Heart right ventricle (tissue), 16 donors: ENCODE results near the gene RFC5. TPM values are rescaled to one million over a fixed set of nuclear protein-coding genes. Genes with fewer than 3 reads are reported as not detected.

Experiments
- ATAC-seq, 8 donors: fragments of 200-7000 bp; cut with Tn5 transposase; one replicate each; pipeline ENCODE4 v1.9.1; 2020; ENCODE audit warnings: mild to moderate bottlenecking in 8 of 8, moderate library complexity in 8 of 8, moderate number of reproducible peaks in 1 of 8
- DNase-seq, 2 donors: peaks; one replicate each; pipeline ENCODE4 v3.0.0-alpha.2; 2020
- H3K27ac ChIP-seq, 10 donors: fragments of 200-600 bp; sonication (generic) in 2 of 10; one replicate each; pipeline versions ENCODE4 v1.5.0 to v1.8.0; 2020 to 2022; ENCODE audit warnings: mild to moderate bottlenecking in 3 of 10
- H3K27me3 ChIP-seq, 7 donors: fragments of 200-600 bp; one replicate each; pipeline ENCODE4 v1.8.0; 2021 to 2022; ENCODE audit warnings: mild to moderate bottlenecking in 2 of 7
- H3K36me3 ChIP-seq, 9 donors: fragments of 200-600 bp; sonication (generic) in 1 of 9; one replicate each; pipeline versions ENCODE4 v1.5.0 to v1.8.0; 2020 to 2022; ENCODE audit warnings: mild to moderate bottlenecking in 2 of 9
- H3K4me1 ChIP-seq, 9 donors: fragments of 200-600 bp; sonication (generic) in 1 of 9; one replicate each; pipeline versions ENCODE4 v1.5.0 to v1.8.0; 2020 to 2022; ENCODE audit warnings: mild to moderate bottlenecking in 4 of 9
- H3K4me3 ChIP-seq, 10 donors: fragments of 200-600 bp; sonication (generic) in 2 of 10; one replicate each; pipeline versions ENCODE4 v1.5.0 to v1.8.0; 2020 to 2022; ENCODE audit warnings: mild to moderate bottlenecking in 7 of 10, moderate library complexity in 2 of 10
- H3K9me3 ChIP-seq, 11 donors: fragments of 200-600 bp in 10 of 11; sonication (generic) in 2 of 11; one replicate each; pipeline versions ENCODE4 v1.5.0 to v1.8.0; 2013 to 2022; ENCODE audit warnings: mild to moderate bottlenecking in 2 of 11, control low read depth in 1 of 11, moderate library complexity in 1 of 11
- CTCF ChIP-seq, 9 donors: fragments of 200-600 bp; sonication (generic) in 2 of 9; IDR thresholded peaks; one replicate each; pipeline versions ENCODE4 v1.5.0 to v1.8.0; 2021 to 2022; ENCODE audit warnings: antibody characterized with exemption in 9 of 9, mild to moderate bottlenecking in 5 of 9, moderate library complexity in 1 of 9
- WGBS, 2 donors: extraction: QIAGEN DNeasy Blood & Tissue Kit; methylation state at CpG; one replicate each; pipeline ENCODE4 v1.1.7; 2013; ENCODE audit warnings: inconsistent platforms in 1 of 2; 5-methylcytosine and 5-hydroxymethylcytosine counted together
- intact Hi-C, 10 donors: fragments of 100-400 bp; cut with DNase I; formaldehyde crosslinking; loops; one replicate each; pipeline versions ENCODE4 v1.11.1 to v1.14.2; 2022
- polyA plus RNA-seq, 2 donors: library from polyadenylated mRNA; stranded (reverse); fragments of 200-250 nt; gene quantifications; one replicate each; pipeline ENCODE4 v1.2.3, GENCODE V29; 2013
- total RNA-seq, 10 donors: library from RNA; stranded (reverse); fragmentation: NEBNext Ultra II Directional in 3 of 10; extraction: Animal tissue kit (Norgen Biotek cat#: 25700) in 3 of 10; gene quantifications; one replicate each; pipeline versions ENCODE4 v1.2.1 to v1.2.4, GENCODE V29; 2021 to 2023
- donor health status: Arrhythmogenic right ventricular cardiomyopathy.
- donor health status: ischemic (EF 13 %, LVEDD 7.1; RV severe dilation, severe dysfunction).
- donor health status: healthy with polysubstance abuse.
- donor health status: DM: no; HTN: yes; CAD: no.
- donor health status: DM: no; HTN: no; CAD: no.
- donor health status: ischemic (EF 25% LVEDD 6.9; RV normal size, moderate dysfunction).
- donor health status: ischemic (EF 25% LVEDD 5.7; RV mildly dilated, moderate dysfunction).
- donor health status: healthy.
- donor health status: DM: yes; HTN: yes; CAD: no.
- donor health status: Ischemic cardiomyopathy.
- donor health status: ischemic (EF 35%, LVEDD 5.7; RV mildly dilated, moderate dysfunction).
- donor health status: nonischemic (EF 11% LVEDD 7.7; RV severe dilation, severe dysfunction).
- donor health status: DM: yes; HTN: yes; CAD: no.
- donor health status: PGD.
- donor health status: ischemic (EF 29% LVEDD 5.4; RV normal size, mild dysfunction).
- donor health status: nonischemic (EF 23%, LVEDD 6.1; RV moderate dilation, normal function).

Gene RFC5
- total and polyA plus RNA-seq, 12 donors = 2.4 to 6.2 (median 4.1) TPM

DNA sequence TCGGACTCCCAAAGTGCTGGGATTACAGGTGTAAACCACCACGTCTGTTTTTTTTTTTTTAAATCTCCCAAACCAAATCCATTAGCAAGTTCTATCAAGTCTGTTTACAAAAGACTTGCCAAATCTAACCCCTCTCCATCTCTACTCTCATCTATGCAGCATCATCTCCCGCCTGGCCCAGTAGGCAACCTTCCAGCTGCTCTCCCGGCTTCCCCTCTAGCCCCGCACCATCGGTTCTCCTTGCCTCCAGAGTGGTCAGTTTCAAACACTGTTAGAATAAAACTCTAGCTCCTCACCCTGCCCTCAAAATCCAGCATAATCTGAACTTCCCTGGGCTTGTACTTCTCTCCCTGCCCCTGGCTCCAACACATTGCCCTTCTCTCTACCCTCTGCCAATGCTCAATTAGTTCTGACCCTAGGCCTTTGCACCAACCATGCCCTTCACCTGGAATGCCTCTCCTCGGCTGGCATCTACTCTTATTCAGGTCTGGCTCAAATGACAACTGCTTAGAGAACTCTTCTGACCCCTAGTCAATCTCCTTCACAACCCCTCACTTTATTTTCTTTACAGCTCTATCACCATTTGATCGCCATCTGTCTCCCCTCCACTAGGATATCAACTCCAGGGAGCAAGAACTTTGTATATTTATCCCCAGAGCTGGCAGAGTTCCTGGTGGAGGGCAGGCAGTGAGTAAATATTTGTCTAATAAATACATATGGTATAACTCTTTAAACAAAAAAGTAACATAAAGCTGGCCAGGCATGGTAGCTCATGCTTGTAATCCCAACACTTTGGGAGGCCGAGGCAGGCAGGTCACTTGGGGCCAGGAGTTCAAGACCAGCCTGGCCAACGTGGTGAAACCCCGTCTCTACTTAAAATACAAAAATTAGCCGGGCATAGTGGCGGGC is 39.6 kb downstream of the RFC5 start:
- H3K4me1 ChIP-seq = peaks cover 9 to 90% (median 68%) of the 10 kb centered on the region in 9 donors
- peak overlapping the region; percentile 5 to 99 (median 58) for H3K27ac ChIP-seq
- ATAC-seq = no peak
- H3K27me3 ChIP-seq = no peaks in the 10 kb centered on the region
- H3K36me3 ChIP-seq = peaks cover 0 to 19% (median 6%) of the 10 kb centered on the region in 9 donors
- 70 to 71% methylated on average over 13 of the region's 13 CpGs for WGBS, 2 donors
- intact Hi-C loops = no loop called here
- no peak for TF ChIP-seq CTCF (IDR thresholded peaks at IDR 0.05)
- H3K4me3 ChIP-seq = no peak overlapping the region
- no peaks in the 10 kb centered on the region for H3K9me3 ChIP-seq
- no peak for DNase-seq

- H3K4me1 ChIP-seq = peaks cover 4 to 81% (median 55%) of the 10 kb centered on the region in 9 donors
- peak overlapping the region in 3 of 10 donors; percentile 72 to 99 (median 99) for H3K27ac ChIP-seq
- ATAC-seq (no peak), DNase-seq (no peak)
- no peak overlapping the region for H3K4me3 ChIP-seq
- peaks cover 0 to 5% (median 0%) of the 10 kb centered on the region in 9 donors for H3K36me3 ChIP-seq
- no peaks in the 10 kb centered on the region for H3K27me3 ChIP-seq
- WGBS, 2 donors = 95 to 97% methylated on average over 7 of the region's 7 CpGs
- H3K9me3 ChIP-seq = no peaks in the 10 kb centered on the region
- TF ChIP-seq CTCF (IDR thresholded peaks at IDR 0.05) = no peak
- intact Hi-C loops = no loop called here
Measured at GRCh38 chr12:118058227-118058626, 41.7 kb downstream of the RFC5 start.

- peak overlapping the region in 1 of 10 donors; percentile 71 for H3K4me3 ChIP-seq
- ATAC-seq = no peak
- H3K27me3 ChIP-seq = no peaks in the 10 kb centered on the region
- H3K36me3 ChIP-seq = peaks cover 0 to under 1% (median 0%) of the 10 kb centered on the region in 9 donors
- intact Hi-C loops = no loop called here
- 88 to 91% methylated on average over 8 of the region's 8 CpGs for WGBS, 2 donors
- no peak for TF ChIP-seq CTCF (IDR thresholded peaks at IDR 0.05)
- H3K9me3 ChIP-seq = no peaks in the 10 kb centered on the region
- H3K27ac ChIP-seq = peak overlapping the region in 9 of 10 donors; percentile 93 to 99 (median 99)
- H3K4me1 ChIP-seq = peaks cover 4 to 81% (median 55%) of the 10 kb centered on the region in 9 donors
- no peak for DNase-seq
Measured at GRCh38 chr12:118058881-118059280, 42.4 kb downstream of the RFC5 start.

- H3K4me1 ChIP-seq = peaks cover 4 to 81% (median 51%) of the 10 kb centered on the region in 9 donors
- H3K27ac ChIP-seq = peak overlapping the region; percentile 93 to 99 (median 98)
- intact Hi-C loops = loop anchor here in 7 of 10 donors (5.0 to 10.0 kb wide), 6 partner anchors 42 to 315 kb away; partner anchors contain the start of genes VSIG10 (in 6 of the 7), PEBP1 (in 4 of the 7), TAOK3 (in 2 of the 7) and RFC5 (in 1 of the 7)
- ATAC-seq (peak in 5 of 8 donors; percentile 19 to 32 (median 27)), DNase-seq (no peak)
- H3K27me3 ChIP-seq = no peaks in the 10 kb centered on the region
- H3K36me3 ChIP-seq = no peaks in the 10 kb centered on the region
- 12 to 21% methylated on average over 11 of the region's 11 CpGs for WGBS, 2 donors
- peak overlapping the region; percentile 64 to 94 (median 84) for H3K4me3 ChIP-seq
- TF ChIP-seq CTCF (IDR thresholded peaks at IDR 0.05) = no peak
- no peaks in the 10 kb centered on the region for H3K9me3 ChIP-seq
Measured at GRCh38 chr12:118059341-118060191, 43.1 kb downstream of the RFC5 start.
